ENCODE data around the gene MRPS6. TPM values are rescaled to one million over a fixed set of nuclear protein-coding genes. Genes with fewer than 3 reads are reported as not detected.

MRPS6 gene
- polyA plus RNA-seq, 5 donors = 78.0 to 96.8 (median 82.4) TPM

- DNase-seq = no peak
Observed at GRCh38 chr21:34129901-34130715, 56.7 kb downstream of the MRPS6 start.

DNA sequence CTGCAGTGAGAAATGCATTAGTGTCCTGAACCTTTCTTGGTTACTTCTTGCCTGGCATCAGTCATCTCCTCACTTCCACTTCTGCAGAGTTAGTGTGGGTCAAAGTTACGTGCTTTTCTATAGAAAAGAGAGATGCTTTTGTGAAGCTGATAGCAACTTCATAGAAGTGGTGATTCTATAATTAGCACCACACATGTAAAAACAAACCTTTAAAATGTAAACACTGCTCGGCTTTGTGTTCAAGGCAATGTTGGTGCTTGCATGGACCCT, 57.3 kb downstream of the MRPS6 start:
- no peak for DNase-seq

DNA sequence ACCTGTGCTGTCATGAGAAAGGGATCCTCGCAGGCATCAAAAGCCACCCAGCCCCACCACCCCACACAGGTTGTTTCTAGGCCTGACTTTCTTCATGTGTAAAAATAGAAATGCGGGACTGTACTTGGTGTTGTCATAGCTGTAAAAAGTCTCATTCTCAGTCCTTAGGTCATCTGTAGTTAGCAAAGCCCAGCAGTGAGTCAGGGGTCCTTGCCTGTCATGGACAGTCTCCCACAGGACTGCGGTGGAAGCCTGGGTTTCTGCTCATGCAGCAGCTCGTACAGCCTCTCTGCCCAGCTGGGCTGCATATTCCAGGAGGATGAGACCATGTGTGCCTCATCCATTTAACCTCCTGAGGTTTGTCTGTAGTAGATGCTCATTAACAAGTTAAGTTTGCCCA, 58.2 kb downstream of the MRPS6 start:
- DNase-seq = no peak

GRCh38 chr21:34132202-34132601, 58.8 kb downstream of the MRPS6 start:
- no peak for DNase-seq

- DNase-seq = no peak
Observed at GRCh38 chr21:34132926-34133325, 59.5 kb downstream of the MRPS6 start.

- DNase-seq = no peak
Observed at GRCh38 chr21:34133392-34133791, 60.0 kb downstream of the MRPS6 start.

DNA sequence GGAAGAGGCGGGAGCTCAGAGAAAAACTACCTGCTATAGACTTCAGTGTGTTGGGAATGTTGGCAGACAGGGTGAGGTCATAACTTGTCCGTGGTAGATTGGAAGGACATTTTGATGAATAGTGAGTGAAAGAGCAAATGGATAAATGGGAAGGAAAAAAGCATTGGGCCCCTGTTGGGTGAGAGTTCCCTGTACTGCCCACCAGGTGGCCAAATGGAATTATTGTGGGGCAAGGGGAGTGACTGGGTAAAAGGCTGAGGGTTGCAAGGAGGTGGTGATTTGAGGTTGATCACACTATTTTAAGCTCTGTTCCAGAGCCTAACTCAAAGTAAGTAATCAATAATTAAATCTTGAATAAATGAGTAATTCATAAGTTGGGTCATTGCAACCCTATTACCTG, 60.4 kb downstream of the MRPS6 start:
- DNase-seq = no peak

DNA sequence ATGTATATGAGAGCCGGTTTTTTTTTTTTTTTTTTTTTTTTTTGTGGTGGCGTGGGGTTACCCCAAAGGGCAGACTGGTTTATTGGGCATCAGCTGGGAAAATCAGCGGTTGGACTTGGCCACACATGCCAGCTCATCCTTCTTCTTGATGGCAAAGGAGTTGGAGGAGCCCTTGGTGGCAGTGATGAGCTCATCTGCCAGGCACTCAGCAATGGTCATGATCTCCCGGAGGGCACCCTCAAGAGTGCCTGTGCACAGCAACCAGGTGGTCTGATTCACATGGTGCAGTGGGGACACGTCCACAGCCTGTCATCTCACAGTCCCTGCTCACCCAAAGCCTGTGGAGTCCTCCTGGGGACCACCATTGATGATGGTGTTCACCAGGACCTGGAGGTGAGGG, 62.0 kb downstream of the MRPS6 start:
- no peak for DNase-seq

DNA sequence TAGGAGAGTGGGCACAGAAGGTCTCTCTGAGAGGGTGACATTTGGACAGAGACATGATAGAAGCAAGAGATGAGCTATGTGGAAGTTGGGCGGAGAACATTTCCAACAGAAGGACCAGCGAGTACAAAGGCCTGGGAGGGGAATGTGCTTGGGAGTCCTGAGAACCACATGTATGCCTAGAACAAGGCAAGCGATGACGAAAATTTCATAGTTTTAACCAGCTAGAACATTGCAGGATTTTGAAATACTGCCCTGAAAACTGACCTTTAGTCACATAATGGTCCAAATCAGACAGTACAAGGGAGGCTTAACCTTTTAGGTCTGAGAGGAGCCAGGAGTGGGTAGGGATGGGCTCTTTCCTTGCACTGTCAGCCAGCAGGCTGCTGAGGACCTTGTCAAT, 68.0 kb downstream of the MRPS6 start:
- DNase-seq = no peak

GRCh38 chr21:34143685-34144182, 70.4 kb downstream of the MRPS6 start:
- DNase-seq = no peak

- no peak for DNase-seq
Observed at GRCh38 chr21:34144224-34144623, 70.8 kb downstream of the MRPS6 start.

GRCh38 chr21:34147792-34148418, 74.5 kb downstream of the MRPS6 start:
- DNase-seq = no peak

DNA sequence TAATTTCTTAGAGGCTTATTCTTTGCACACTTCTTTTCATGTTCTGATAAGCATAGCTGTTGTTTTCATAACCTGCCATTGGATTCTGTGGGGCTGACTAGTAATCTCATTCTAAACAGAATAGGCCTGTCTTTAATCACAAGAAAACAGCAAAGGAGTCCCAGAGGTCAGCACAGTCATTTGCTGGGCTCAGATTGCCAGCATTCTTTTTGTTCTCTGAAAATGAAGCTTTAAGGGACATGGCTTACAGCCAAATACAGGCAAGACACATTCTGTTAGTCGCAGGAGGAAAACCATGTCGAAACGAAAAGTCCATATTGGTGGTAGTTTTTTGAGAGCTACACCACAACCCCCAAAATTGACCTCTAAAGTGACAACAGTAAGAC, 75.0 kb downstream of the MRPS6 start:
- no peak for DNase-seq

GRCh38 chr21:34148826-34149558, 75.6 kb downstream of the MRPS6 start:
- DNase-seq = no peak

DNA sequence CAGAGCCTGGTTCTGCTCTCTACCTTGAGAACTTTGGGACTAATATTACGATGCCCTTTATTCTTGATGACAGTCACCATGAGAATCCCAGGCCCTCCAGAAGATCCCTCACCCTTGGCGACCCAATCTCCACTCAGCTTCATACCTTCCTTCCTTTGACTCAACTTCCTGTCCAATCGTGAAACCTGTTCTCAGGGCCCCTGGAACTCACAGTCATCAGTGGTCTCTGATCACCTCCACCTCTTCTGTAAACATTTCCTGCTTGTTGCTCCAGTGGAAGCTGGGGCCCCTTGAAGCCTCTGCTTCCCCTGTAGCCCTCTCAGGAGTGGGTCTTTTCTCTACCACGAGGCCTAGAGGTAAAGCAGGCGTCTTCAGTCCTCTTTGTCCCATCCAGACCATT, 79.1 kb downstream of the MRPS6 start:
- DNase-seq = no peak

DNA sequence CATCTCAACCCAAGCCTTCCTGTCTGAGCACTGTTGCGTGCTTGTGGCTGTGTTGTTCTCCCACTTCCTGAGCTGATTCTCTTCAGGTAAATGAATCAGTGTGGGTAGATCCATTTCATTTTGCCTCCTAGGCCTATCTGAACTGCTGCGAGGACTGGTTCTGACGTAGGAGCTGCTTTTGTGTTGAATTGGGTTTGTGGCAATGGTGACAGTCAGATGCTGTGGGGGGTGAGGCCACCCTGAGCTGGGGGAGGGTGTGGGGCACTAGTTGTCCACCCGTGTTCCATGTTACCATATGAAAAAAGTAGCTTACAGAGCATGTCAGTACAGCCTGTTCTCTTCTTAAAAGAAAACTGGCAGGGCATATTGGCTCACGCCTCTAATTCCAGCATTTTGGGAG, 81.5 kb downstream of the MRPS6 start:
- DNase-seq = no peak

DNA sequence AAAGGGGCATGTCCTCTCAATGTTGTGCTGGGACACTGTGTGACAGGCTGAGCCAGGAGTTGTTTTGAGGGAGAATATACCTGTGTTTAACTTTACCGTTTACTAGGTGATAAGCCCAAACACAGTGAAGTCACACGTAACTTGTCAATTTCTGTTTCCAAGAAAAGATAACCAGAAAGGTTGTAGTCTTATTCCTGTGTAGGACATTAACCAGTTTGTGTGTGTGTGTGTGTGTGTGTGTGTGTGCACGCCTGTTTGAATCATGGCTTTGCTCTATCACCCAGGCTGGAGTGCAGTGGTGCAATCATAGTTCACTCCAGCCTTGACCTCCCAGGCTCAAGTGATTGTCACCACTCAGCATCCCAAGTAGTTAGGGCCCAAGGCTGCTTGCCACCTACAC, 83.6 kb downstream of the MRPS6 start:
- DNase-seq = no peak

DNA sequence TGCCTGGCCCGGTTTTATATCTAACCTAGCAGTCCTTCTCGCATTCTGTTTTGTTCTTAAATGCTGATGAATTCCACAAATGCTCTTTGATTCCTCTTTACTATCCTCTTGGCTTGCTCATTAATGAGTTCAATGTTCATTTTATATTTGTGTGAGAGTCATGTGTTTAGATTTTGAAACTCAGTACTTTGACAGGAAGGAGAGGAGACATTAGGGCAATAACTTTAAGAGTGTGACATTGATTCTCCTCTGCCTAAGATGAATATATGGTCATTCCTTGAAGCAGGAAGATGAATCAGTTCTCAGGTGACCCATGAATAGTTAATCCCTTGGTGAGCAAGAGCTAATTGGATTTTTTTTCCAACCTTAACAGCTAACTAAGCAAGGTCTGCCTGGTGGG, 84.1 kb downstream of the MRPS6 start:
- no peak for DNase-seq

DNA sequence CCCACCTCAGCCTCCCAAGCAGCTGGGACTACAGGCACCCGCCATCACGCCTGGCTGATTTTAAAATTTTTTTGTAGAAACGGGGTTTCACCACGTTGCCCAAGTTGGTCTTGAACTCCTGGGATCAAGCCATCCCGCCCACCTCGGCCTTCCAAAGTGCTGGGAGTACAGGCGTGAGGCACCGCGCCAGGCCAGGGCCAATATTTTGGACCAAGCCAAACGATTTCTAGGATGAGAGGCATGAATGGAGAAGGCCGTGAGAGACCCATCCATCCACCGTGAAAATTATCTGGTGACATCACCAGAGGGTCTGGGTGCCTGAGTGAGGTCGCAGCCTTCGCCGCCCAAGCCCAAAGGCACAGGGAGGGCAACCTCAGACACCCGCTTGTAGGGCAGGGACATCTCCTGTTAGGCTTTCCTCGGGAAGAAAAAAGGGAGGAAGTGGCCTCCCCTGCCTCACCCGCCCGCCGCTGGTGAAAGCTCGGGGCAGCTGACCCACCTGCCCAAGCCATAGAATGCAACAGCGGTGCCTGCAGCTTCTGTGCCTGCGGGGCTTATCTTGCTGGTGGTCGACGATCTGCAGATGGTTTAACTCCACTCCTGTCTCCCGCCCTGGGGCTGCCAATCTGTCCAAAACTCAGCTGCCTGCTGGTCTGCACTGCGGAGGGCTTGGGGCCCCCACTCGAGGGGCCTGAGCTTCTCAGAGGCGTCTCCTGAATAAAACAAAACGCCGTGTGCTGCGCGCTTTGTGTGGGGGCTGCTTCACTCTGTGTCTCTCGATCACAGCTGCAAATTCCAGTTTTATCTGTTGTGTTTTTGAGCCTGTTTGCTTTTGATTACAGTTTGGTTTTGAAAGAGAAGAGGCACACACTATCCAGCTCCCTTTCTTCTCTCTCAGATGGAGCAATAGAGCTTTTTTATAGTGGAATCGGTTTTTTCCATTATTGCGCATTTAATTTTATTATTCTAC, 85.8 kb downstream of the MRPS6 start:
- no peak for DNase-seq

DNA sequence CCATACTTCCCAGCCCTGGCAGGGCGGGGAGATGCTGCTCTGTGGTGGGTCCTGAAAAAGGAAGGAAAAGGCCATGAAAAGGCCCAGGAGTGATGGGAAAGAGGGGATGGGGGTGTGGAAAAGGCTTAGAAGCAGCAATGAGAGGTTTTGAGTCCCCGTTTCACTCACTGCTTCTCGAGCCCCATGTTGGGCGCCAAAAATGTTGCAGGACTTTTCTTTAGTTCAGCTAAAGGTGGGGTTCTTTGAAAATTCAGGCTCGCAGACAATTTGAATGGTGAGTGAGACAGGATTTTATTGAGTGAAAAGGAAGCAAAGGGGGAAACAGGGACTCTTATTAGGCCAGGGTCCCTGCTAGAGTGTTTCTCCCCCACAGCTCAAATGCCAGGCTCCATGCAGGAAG, 93.1 kb downstream of the MRPS6 start:
- DNase-seq = no peak

DNA sequence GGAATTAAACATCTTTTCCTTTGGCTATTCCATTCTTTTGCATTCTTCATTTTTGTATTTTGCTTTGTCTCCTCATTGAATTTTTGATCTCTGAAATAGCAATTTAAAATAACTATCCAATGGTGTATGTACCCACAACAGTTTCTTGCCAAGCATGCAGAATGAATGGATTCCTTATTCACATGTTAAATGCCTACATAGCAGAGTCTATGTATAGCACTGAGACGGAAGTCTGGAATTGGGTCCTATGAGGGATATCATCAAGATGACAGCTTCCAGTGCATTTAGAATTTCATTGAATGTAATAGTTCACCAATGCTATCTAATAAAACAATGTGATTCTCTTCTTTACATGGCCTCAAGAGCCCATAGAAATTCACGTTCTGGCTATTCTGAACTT, 97.5 kb downstream of the MRPS6 start:
- DNase-seq = no peak

GRCh38 chr21:34174470-34174869, 101.1 kb downstream of the MRPS6 start:
- no peak for DNase-seq
